A673 (cell line): Measurements from ENCODE around the gene MGAT5. TPM values are rescaled to one million over a fixed set of nuclear protein-coding genes. Genes with fewer than 3 reads are reported as not detected.

Source experiments
- BruUV-seq: library from RNA; stranded (reverse); fragments of 400-500 nt; replicated peaks from 2 replicates; lab custom pipeline; 2021; lab: Mats Ljungman, UMichigan
- CTCF ChIA-PET: fragments of 300-600 bp; sonication (Branson Sonifier 250); formaldehyde crosslinking; loops from one replicate; lab custom pipeline; 2022; ENCODE audit warnings: antibody characterized with exemption; lab: Charles Lee
- POLR2A ChIA-PET: fragments of 300-600 bp; sonication (Branson Sonifier 250); formaldehyde crosslinking; loops from one replicate; lab custom pipeline; 2022; ENCODE audit warnings: antibody characterized with exemption; ENCODE audit not compliant: low non-redundant PET; lab: Charles Lee
- DNase-seq: peaks from one replicate; pipeline ENCODE4 v3.0.0-alpha.2; 2015; ENCODE audit warnings: low spot score
- H3K27ac ChIP-seq: fragments of 200-600 bp; sonication (generic); 2 replicates; pipeline ENCODE4 v1.5.1; 2016; ENCODE audit warnings: mixed run types, low read depth, mild to moderate bottlenecking, mixed read lengths, antibody characterized with exemption, low read length; ENCODE audit not compliant: poor library complexity, severe bottlenecking
- H3K27me3 ChIP-seq: fragments of 200-600 bp; sonication (generic); replicated peaks from 2 replicates; pipeline ENCODE4 v1.6.1; 2017; ENCODE audit warnings: mixed run types, low read depth, mild to moderate bottlenecking, mixed read lengths, antibody characterized with exemption, low read length; ENCODE audit not compliant: insufficient read depth, poor library complexity
- H3K36me3 ChIP-seq: fragments of 200-600 bp; sonication (generic); 2 replicates; pipeline ENCODE4 v1.6.1; 2016; ENCODE audit warnings: mixed run types, mild to moderate bottlenecking, mixed read lengths, antibody characterized with exemption, low read length; ENCODE audit not compliant: insufficient read depth, poor library complexity, severe bottlenecking
- H3K4me1 ChIP-seq: fragments of 200-600 bp; sonication (generic); 2 replicates; pipeline ENCODE4 v1.6.1; 2017; ENCODE audit warnings: mixed run types, mild to moderate bottlenecking, mixed read lengths, antibody characterized with exemption, low read length; ENCODE audit not compliant: insufficient read depth, poor library complexity, severe bottlenecking
- H3K4me3 ChIP-seq: fragments of 200-600 bp; sonication (generic); 2 replicates; pipeline ENCODE4 v1.5.1; 2016; ENCODE audit warnings: low read depth, mixed run types, mild to moderate bottlenecking, mixed read lengths, low read length; ENCODE audit not compliant: poor library complexity, severe bottlenecking
- H3K9me3 ChIP-seq: fragments of 200-600 bp; sonication (generic); 2 replicates; pipeline ENCODE4 v1.6.1; 2016; ENCODE audit warnings: mixed run types, low read depth, mild to moderate bottlenecking, mixed read lengths, antibody characterized with exemption, low read length; ENCODE audit not compliant: poor library complexity, severe bottlenecking
- EZH2 ChIP-seq: fragments of 200-600 bp; sonication (generic); IDR thresholded peaks from 2 replicates; pipeline ENCODE4 v1.6.1; 2017; ENCODE audit warnings: borderline replicate concordance, low read depth, mild to moderate bottlenecking, mixed read lengths, antibody characterized with exemption, low read length; ENCODE audit not compliant: poor library complexity, severe bottlenecking
- intact Hi-C: fragments of 100-400 bp; cut with micrococcal nuclease; formaldehyde crosslinking; loops from one replicate; pipeline ENCODE4 v1.10.0; 2022; ENCODE audit not compliant: unreplicated experiment
- total RNA-seq: library from RNA; stranded (reverse); gene quantifications from 2 replicates; pipeline ENCODE4 v1.2.3, GENCODE V29; 2021
- TF ChIP-seq, protein P1 (sequence below): fragments of 300-800, 200-600 bp; sonication (generic); conservative IDR thresholded peaks from 2 replicates; pipeline ENCODE4 v1.5.1; 2017; ENCODE audit warnings: low read depth, mild to moderate bottlenecking, antibody characterized with exemption, low read length, moderate library complexity, mixed read lengths

MGAT5 gene
- total RNA-seq, 1 experiment from 2014 or later, result 11.0 TPM

DNA sequence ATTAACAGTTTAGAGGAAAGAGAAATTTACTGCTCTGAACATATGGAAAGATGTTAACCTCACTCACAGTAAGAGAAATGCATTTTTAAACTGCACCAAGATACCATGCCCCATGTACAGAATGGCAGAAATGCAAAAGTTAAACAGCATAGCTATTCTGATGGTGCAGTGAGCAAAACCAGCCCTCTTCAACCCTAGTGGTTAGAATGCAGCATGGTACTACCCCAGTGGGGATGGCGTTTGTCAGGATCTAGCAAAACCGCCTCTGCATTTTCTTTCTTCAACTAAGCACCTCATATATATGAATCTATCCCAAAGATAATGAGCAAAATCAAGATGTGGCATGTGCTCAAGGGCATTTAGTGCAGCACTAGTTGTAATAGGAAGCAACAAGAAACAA, 98.0 kb downstream of the MGAT5 start:
- no TSS peak for BruUV-seq
- TF ChIP-seq EZH2, result no peak
- TF ChIP-seq, protein P1, sequence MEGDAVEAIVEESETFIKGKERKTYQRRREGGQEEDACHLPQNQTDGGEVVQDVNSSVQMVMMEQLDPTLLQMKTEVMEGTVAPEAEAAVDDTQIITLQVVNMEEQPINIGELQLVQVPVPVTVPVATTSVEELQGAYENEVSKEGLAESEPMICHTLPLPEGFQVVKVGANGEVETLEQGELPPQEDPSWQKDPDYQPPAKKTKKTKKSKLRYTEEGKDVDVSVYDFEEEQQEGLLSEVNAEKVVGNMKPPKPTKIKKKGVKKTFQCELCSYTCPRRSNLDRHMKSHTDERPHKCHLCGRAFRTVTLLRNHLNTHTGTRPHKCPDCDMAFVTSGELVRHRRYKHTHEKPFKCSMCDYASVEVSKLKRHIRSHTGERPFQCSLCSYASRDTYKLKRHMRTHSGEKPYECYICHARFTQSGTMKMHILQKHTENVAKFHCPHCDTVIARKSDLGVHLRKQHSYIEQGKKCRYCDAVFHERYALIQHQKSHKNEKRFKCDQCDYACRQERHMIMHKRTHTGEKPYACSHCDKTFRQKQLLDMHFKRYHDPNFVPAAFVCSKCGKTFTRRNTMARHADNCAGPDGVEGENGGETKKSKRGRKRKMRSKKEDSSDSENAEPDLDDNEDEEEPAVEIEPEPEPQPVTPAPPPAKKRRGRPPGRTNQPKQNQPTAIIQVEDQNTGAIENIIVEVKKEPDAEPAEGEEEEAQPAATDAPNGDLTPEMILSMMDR, result 0 out of 2 replicates have a peak, but pooled peaks have one; percentile 9
- no peak for DNase-seq
- no peaks in the 10 kb centered on the region for H3K9me3 ChIP-seq
- ChIA-PET POLR2A (no interaction called here), CTCF (no interaction called here)
- H3K27ac ChIP-seq, result no peak overlapping the region
- H3K4me3 ChIP-seq, result no peak overlapping the region
- H3K27me3 ChIP-seq, result peaks cover 4% of the 10 kb centered on the region
- H3K4me1 ChIP-seq, result no peaks in the 10 kb centered on the region
- no peaks in the 10 kb centered on the region for H3K36me3 ChIP-seq
- intact Hi-C loops, result no loop called here

GRCh38 chr2:134352844-134353243, 99.0 kb downstream of the MGAT5 start:
- Histone ChIP-seq H3K27ac (no peak overlapping the region), H3K36me3 (no peaks in the 10 kb centered on the region), H3K27me3 (peaks cover 4% of the 10 kb centered on the region), H3K9me3 (no peaks in the 10 kb centered on the region), H3K4me1 (no peaks in the 10 kb centered on the region), H3K4me3 (no peak overlapping the region)
- intact Hi-C loops, result no loop called here
- BruUV-seq, result no TSS peak
- ChIA-PET CTCF (no interaction called here), POLR2A (no interaction called here)
- DNase-seq, result no peak
- TF ChIP-seq, protein P1, result no peak
- TF ChIP-seq EZH2, result no peak

DNA sequence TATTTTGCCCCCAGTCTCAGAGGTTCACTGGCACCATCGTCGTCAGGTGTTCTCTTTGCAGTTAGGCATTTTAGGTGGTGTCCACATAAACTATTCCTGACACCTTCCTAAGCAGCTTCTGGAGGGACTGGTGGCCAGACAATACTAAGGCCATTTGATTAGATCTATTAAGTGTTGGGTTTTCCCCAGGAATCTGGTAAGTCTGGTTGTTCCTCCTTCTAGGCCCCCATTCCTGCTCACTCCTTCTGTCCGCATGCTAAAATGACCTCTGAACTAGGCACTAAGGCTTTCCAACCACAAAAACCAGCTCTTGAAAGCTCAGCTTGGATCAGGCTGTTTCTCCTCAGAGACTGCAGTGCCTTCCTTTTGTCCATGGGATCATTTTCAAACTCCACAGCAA, 100.7 kb downstream of the MGAT5 start:
- H3K36me3 ChIP-seq, result no peaks in the 10 kb centered on the region
- intact Hi-C loops, result no loop called here
- H3K4me1 ChIP-seq, result no peaks in the 10 kb centered on the region
- ChIA-PET POLR2A (no interaction called here), CTCF (no interaction called here)
- BruUV-seq, result no TSS peak
- H3K27ac ChIP-seq, result no peak overlapping the region
- H3K27me3 ChIP-seq, result peaks cover 4% of the 10 kb centered on the region
- no peaks in the 10 kb centered on the region for H3K9me3 ChIP-seq
- no peak for DNase-seq
- TF ChIP-seq, protein P1, result no peak
- no peak for TF ChIP-seq EZH2
- no peak overlapping the region for H3K4me3 ChIP-seq
